ENCODE data around the gene ATP10D.

Gene ATP10D

DNA sequence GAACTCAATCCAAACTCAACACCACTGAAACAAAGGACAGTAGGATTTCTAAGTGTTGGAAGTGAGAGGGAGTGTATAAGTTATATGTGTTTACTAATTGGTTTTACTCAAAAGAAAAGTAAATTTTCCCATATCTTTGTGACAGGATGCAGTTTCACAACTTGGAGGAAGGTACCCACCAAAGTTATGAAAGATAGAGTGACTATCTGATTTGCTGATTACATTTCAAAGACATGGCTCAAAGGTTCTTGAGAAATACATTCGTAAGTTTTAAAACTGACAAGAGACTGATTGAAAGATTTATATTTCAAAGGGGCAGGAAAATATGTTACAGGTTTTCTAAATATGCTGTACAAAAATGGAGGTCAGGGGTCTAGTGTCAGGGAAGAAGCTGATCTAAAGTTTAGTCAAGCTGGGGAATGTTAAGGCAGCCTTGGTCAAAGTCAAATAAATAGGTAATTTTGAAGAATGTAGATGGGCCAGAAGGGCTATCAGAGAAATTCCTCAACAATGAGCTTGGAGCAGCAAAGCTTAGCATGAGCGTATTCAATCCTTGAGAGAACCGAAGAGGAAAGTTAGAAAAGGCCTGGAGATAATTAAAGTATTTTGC lies 11.8 kb upstream of the ATP10D start:
- no peak overlapping the region for H3K4me3 ChIP-seq (ENCODE audit: low read depth, low read length)
- TF ChIP-seq, protein P1, sequence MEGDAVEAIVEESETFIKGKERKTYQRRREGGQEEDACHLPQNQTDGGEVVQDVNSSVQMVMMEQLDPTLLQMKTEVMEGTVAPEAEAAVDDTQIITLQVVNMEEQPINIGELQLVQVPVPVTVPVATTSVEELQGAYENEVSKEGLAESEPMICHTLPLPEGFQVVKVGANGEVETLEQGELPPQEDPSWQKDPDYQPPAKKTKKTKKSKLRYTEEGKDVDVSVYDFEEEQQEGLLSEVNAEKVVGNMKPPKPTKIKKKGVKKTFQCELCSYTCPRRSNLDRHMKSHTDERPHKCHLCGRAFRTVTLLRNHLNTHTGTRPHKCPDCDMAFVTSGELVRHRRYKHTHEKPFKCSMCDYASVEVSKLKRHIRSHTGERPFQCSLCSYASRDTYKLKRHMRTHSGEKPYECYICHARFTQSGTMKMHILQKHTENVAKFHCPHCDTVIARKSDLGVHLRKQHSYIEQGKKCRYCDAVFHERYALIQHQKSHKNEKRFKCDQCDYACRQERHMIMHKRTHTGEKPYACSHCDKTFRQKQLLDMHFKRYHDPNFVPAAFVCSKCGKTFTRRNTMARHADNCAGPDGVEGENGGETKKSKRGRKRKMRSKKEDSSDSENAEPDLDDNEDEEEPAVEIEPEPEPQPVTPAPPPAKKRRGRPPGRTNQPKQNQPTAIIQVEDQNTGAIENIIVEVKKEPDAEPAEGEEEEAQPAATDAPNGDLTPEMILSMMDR (conservative IDR thresholded peaks at IDR 0.05; ENCODE audit: low read depth, low read length) = no peak
- DNase-seq (ENCODE audit: low read depth) = no peak

GRCh38 chr4:47474799-47475198 lies 10.3 kb upstream of the ATP10D start:
- no peak overlapping the region for H3K4me3 ChIP-seq (ENCODE audit: low read depth, low read length)
- TF ChIP-seq, protein P1 (conservative IDR thresholded peaks at IDR 0.05; ENCODE audit: low read depth, low read length) = no peak
- no peak for DNase-seq (ENCODE audit: low read depth)

DNA sequence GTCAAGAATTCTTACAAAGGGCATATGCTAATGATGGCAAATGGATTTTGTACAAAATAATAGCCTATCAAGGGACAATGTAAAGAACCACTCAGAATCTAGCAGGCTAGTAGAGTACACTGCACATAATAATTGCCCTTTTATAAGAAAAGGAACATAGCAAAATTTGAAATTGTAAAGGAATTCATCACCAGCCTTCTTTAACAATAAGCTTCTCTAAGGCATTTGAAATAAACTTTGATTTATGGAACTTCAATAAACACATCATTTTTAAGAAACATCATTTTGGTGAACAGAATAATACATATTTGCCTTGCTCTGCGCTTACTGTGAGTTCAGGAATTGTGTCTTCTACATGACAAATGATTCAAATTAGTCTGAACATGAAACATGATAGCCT lies 9.7 kb upstream of the ATP10D start:
- TF ChIP-seq, protein P1 (conservative IDR thresholded peaks at IDR 0.05; ENCODE audit: low read depth, low read length) = no peak
- no peak for DNase-seq (ENCODE audit: low read depth)
- no peak overlapping the region for H3K4me3 ChIP-seq (ENCODE audit: low read depth, low read length)

GRCh38 chr4:47478804-47479203 lies 6.3 kb upstream of the ATP10D start:
- H3K4me3 ChIP-seq (ENCODE audit: low read depth, low read length) = no peak overlapping the region
- TF ChIP-seq, protein P1 (conservative IDR thresholded peaks at IDR 0.05; ENCODE audit: low read depth, low read length) = no peak
- no peak for DNase-seq (ENCODE audit: low read depth)

GRCh38 chr4:47482326-47482725 lies 2.7 kb upstream of the ATP10D start:
- no peak overlapping the region for H3K4me3 ChIP-seq (ENCODE audit: low read depth, low read length)
- DNase-seq (ENCODE audit: low read depth) = peak; percentile 77
- TF ChIP-seq, protein P1 (conservative IDR thresholded peaks at IDR 0.05; ENCODE audit: low read depth, low read length) = no peak

DNA sequence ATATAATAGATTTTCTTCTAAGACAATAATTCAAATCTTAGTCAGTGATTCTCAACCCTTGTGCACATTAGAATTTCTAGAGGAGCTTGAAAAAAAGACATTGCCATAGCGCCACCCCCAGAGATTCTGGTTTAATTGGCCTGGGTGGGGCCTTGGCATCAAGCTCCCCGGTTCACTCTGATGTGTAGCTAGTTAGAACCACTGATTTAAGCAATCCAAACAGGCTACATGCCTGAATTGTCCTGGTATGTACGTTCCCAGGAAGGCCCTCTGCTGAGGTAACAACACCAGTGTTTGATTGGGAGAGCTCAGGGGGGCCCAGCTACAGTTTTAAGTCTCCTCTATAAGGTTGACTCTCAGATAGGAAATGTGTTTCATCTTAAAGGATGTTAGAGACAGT lies 1.3 kb upstream of the ATP10D start:
- TF ChIP-seq, protein P1 (conservative IDR thresholded peaks at IDR 0.05; ENCODE audit: low read depth, low read length) = no peak
- no peak overlapping the region for H3K4me3 ChIP-seq (ENCODE audit: low read depth, low read length)
- peak; percentile 48 for DNase-seq (ENCODE audit: low read depth)

DNA sequence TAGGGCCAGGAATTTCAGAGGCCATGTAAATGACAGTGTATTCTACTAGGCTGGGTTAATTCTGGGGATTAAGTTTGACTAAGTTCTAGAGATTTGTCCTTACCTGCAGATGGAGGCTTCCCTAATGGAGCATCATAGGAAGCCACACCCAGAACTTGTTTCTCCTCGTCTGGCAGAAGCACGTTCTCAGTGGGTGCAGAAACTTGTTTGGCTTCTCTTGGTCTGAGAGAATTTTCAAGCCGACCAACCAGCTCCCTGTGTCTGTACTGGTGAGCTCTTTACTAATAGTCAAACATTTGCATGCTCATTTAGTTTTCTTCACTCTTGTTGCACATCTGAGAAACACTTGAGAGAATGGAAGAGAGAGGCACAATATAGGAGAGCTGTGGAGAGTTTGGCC lies 907 bp upstream of the ATP10D start:
- TF ChIP-seq, protein P1 (conservative IDR thresholded peaks at IDR 0.05; ENCODE audit: low read depth, low read length) = no peak
- no peak overlapping the region for H3K4me3 ChIP-seq (ENCODE audit: low read depth, low read length)
- DNase-seq (ENCODE audit: low read depth) = no peak

Measured in choroid plexus epithelial cell (primary cell).